Kidney (tissue), 14 donors: ENCODE results near the gene LRIT1. TPM values are rescaled to one million over a fixed set of nuclear protein-coding genes. Genes with fewer than 3 reads are reported as not detected.

ENCODE experiments used
- DNase-seq, 5 donors: peaks; one replicate each; pipeline ENCODE4 v3.0.0-alpha.2; 2013 to 2020
- FAIRE-seq: peaks from 2 replicates; lab custom pipeline; 2012; peaks lifted over from hg19 to GRCh38; lab: Jason Lieb, UNC
- H3K27ac ChIP-seq, 2 donors: one replicate each; pipeline ENCODE4 v1.7.0; 2013; ENCODE audit warnings: low read depth in 2 of 2, low read length in 2 of 2, inconsistent platforms in 1 of 2
- H3K27me3 ChIP-seq: one replicate; pipeline ENCODE4 v1.7.1; 2013; ENCODE audit warnings: low read length, inconsistent platforms; ENCODE audit not compliant: control insufficient read depth, insufficient read depth
- H3K36me3 ChIP-seq, 3 donors: one replicate each; pipeline versions ENCODE4 v1.7.0 to v1.7.1; 2013; ENCODE audit warnings: low read length in 3 of 3, control low read depth in 1 of 3, inconsistent platforms in 1 of 3; ENCODE audit not compliant: insufficient read depth in 3 of 3, control insufficient read depth in 2 of 3
- H3K4me1 ChIP-seq, 3 donors: one replicate each; pipeline versions ENCODE4 v1.7.0 to v1.7.1; 2013; ENCODE audit warnings: low read length in 3 of 3, inconsistent platforms in 1 of 3, low read depth in 1 of 3; ENCODE audit not compliant: control insufficient read depth in 2 of 3, insufficient read depth in 2 of 3
- H3K4me3 ChIP-seq, 3 donors: one replicate each; pipeline versions ENCODE4 v1.7.0 to v1.8.1; 2013; ENCODE audit warnings: low read length in 3 of 3, control low read depth in 1 of 3, inconsistent platforms in 1 of 3
- H3K9ac ChIP-seq, 3 donors: one replicate each; pipeline versions ENCODE4 v1.7.0 to v1.7.1; 2013; ENCODE audit warnings: low read length in 3 of 3, control low read depth in 1 of 3, inconsistent platforms in 1 of 3
- H3K9me3 ChIP-seq, 3 donors: one replicate each; pipeline versions ENCODE4 v1.7.0 to v1.7.1; 2013; ENCODE audit warnings: low read length in 3 of 3, control low read depth in 1 of 3, inconsistent platforms in 1 of 3; ENCODE audit not compliant: control insufficient read depth in 2 of 3, insufficient read depth in 1 of 3
- CTCF ChIP-seq: IDR thresholded peaks from 3 replicates; pipeline ENCODE4 v1.5.1; 2012; ENCODE audit warnings: mild to moderate bottlenecking, moderate library complexity, borderline replicate concordance; ENCODE audit not compliant: insufficient read depth; ENCODE audit errors: extremely low read depth
- intact Hi-C: fragments of 100-400 bp; cut with DNase I; formaldehyde crosslinking; loops from one replicate; pipeline ENCODE4 v1.11.1; 2022
- polyA plus RNA-seq: library from polyadenylated mRNA; stranded (reverse); fragments of 350-450 nt; fragmentation: Illumina TruSeq; extraction: RNeasy Lipid Tissue Mini Kit (QIAGEN cat#74804); gene quantifications from one replicate; pipeline ENCODE4 v1.2.3, GENCODE V29; 2014; ENCODE audit warnings: low read depth, low replicate concordance; ENCODE audit not compliant: insufficient read depth
- total RNA-seq: library from RNA; stranded (reverse); fragmentation: NEBNext Ultra II Directional; extraction: Animal tissue kit (Norgen Biotek cat#: 25700); gene quantifications from one replicate; pipeline ENCODE4 v1.2.1, GENCODE V29; 2021
- donor health status: control.
- donor health status: control.
- donor health status: control.
- donor health status: control.
- donor health status: control.
- donor health status: DM: yes; HTN: yes; CAD: no.
- donor health status: Normal renal cell carcinoma (clear cell type).

Gene LRIT1
- total and polyA plus RNA-seq, 2 donors from 2014 or later = not detected

- FAIRE-seq = no peak
- Histone ChIP-seq H3K27me3 (no peaks in the 10 kb centered on the region), H3K4me3 (no peak overlapping the region), H3K36me3 (no peaks in the 10 kb centered on the region), H3K4me1 (peaks cover 0 to 3% (median 0%) of the 10 kb centered on the region in 3 donors), H3K27ac (no peak overlapping the region), H3K9ac (no peak overlapping the region), H3K9me3 (no peaks in the 10 kb centered on the region)
- intact Hi-C loops = loop anchor here (10.0 kb wide), 1 partner anchor 102 kb away; no protein-coding TSS in a partner anchor
- no peak for TF ChIP-seq CTCF
- DNase-seq = no peak
Observed at GRCh38 chr10:84262190-84262956, 21.0 kb upstream of the LRIT1 start.

- intact Hi-C loops = loop anchor here (10.0 kb wide), 1 partner anchor 103 kb away; no protein-coding TSS in a partner anchor
- peaks cover 0 to 3% (median 0%) of the 10 kb centered on the region in 3 donors for H3K4me1 ChIP-seq
- no peak for TF ChIP-seq CTCF
- no peaks in the 10 kb centered on the region for H3K36me3 ChIP-seq
- FAIRE-seq (no peak), DNase-seq (no peak)
- no peak overlapping the region for H3K27ac ChIP-seq
- H3K27me3 ChIP-seq = no peaks in the 10 kb centered on the region
- no peaks in the 10 kb centered on the region for H3K9me3 ChIP-seq
- no peak overlapping the region for H3K9ac ChIP-seq
- H3K4me3 ChIP-seq = no peak overlapping the region
Observed at GRCh38 chr10:84261236-84261915, 20.0 kb upstream of the LRIT1 start.

GRCh38 chr10:84258034-84258695 lies 16.8 kb upstream of the LRIT1 start:
- TF ChIP-seq CTCF = no peak
- intact Hi-C loops = no loop called here
- DNase-seq = no peak
- H3K27ac ChIP-seq = no peak overlapping the region
- H3K4me1 ChIP-seq = no peaks in the 10 kb centered on the region
- no peaks in the 10 kb centered on the region for H3K27me3 ChIP-seq
- H3K9ac ChIP-seq = no peak overlapping the region
- no peak for FAIRE-seq
- H3K9me3 ChIP-seq = no peaks in the 10 kb centered on the region
- no peak overlapping the region for H3K4me3 ChIP-seq
- H3K36me3 ChIP-seq = no peaks in the 10 kb centered on the region
